GM10248 (cell line): ENCODE measurements around the gene ERG28.

ENCODE experiments used
- CTCF ChIA-PET: fragments of 300-600 bp; sonication (Branson Sonifier 250); formaldehyde crosslinking; extraction: SDS; loops from one replicate; lab custom pipeline; 2021; ENCODE audit warnings: antibody characterized with exemption; lab: Yijun Ruan, JAX
- POLR2A ChIA-PET: fragments of 350-650 bp; sonication (Branson Sonifier 250); formaldehyde crosslinking; extraction: SDS; loops from one replicate; lab custom pipeline; 2020; ENCODE audit warnings: antibody characterized with exemption; lab: Yijun Ruan, JAX
- DNase-seq: peaks from one replicate; pipeline ENCODE4 v3.0.0; 2012; ENCODE audit errors: extremely low spot score
- CTCF ChIP-seq: IDR thresholded peaks from 2 replicates; pipeline ENCODE4 v1.5.1; 2012; ENCODE audit warnings: mild to moderate bottlenecking, low read depth; ENCODE audit errors: extremely low read depth, missing control alignments, control extremely low read depth

The ERG28 gene, protein sequence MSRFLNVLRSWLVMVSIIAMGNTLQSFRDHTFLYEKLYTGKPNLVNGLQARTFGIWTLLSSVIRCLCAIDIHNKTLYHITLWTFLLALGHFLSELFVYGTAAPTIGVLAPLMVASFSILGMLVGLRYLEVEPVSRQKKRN

GRCh38 chr14:75660630-75661498 lies at the start of gene ERG28, which contains the start of gene TTLL5:
TSS of gene ERG28 (minus strand) at chr14:75660876. CDS start at chr14:75657502, 3,374 bp downstream.
TSS of gene TTLL5 (plus strand) at chr14:75661246. CDS start at chr14:75663150, 1,904 bp downstream.
- peak; percentile 98 for DNase-seq
- ChIA-PET POLR2A (interaction anchor here (0.5 to 1.6 kb wide), 5 partner anchors 9 to 894 kb away, joined by 3 to 6 read pairs (median 4); no protein-coding TSS in a partner anchor), CTCF (interaction anchor here (0.8 to 14.8 kb wide), 13 partner anchors 9 to 1124 kb away, joined by 3 to 312 read pairs (median 3); partner anchors contain the start of gene FLVCR2)
- no peak for TF ChIP-seq CTCF

- POLR2A ChIA-PET = interaction anchor here (1.1 kb wide), 1 partner anchor 273 kb away, joined by 11 read pairs; no protein-coding TSS in a partner anchor
- CTCF ChIA-PET = interaction anchor here (0.6 to 6.7 kb wide), 65 partner anchors 9 to 942 kb away, joined by 3 to 216 read pairs (median 5); partner anchors contain the start of genes ERG28, IFT43, TGFB3 and TTLL5
- DNase-seq = peak; percentile 66
- peak; percentile 82 for TF ChIP-seq CTCF
Observed at GRCh38 chr14:75709207-75709812, 48.6 kb upstream of the ERG28 start.

GRCh38 chr14:75705014-75705413 lies 44.3 kb upstream of the ERG28 start:
- no peak for DNase-seq
- CTCF ChIA-PET = interaction anchor here (0.9 to 1.6 kb wide), 6 partner anchors 16 to 274 kb away, joined by 3 to 5 read pairs (median 4); no protein-coding TSS in a partner anchor
- POLR2A ChIA-PET = no interaction called here
- TF ChIP-seq CTCF = no peak

GRCh38 chr14:75703467-75703866 lies 42.8 kb upstream of the ERG28 start:
- ChIA-PET CTCF (interaction anchor here (1.0 to 1.4 kb wide), 2 partner anchors 50 to 203 kb away, joined by 3 to 5 read pairs; no protein-coding TSS in a partner anchor), POLR2A (no interaction called here)
- no peak for TF ChIP-seq CTCF
- DNase-seq = no peak

- TF ChIP-seq CTCF = no peak
- DNase-seq = no peak
- POLR2A ChIA-PET = no interaction called here
- CTCF ChIA-PET = interaction anchor here (1.2 to 1.8 kb wide), 5 partner anchors 8 to 945 kb away, joined by 3 to 10 read pairs (median 5); partner anchors contain the start of gene TGFB3
Observed at GRCh38 chr14:75702616-75703261, 42.1 kb upstream of the ERG28 start.
